Endodermal cell (in vitro differentiated cells): Measurements from ENCODE around the gene LRR1. TPM values are rescaled to one million over a fixed set of nuclear protein-coding genes. Genes with fewer than 3 reads are reported as not detected.
"Not testable (repeated sequence)": the region's sequence is repeated elsewhere in the genome, so short reads cannot be mapped to it uniquely, and the experiment has no call there.

Experiments used
- DNase-seq: peaks from one replicate; pipeline ENCODE4 v3.0.0-alpha.2; 2017
- H3K27ac ChIP-seq: 2 replicates; pipeline ENCODE4 v1.5.1; 2013; ENCODE audit warnings: mild to moderate bottlenecking, low read depth, low read length, moderate library complexity
- H3K27me3 ChIP-seq: 2 replicates; pipeline ENCODE4 v1.6.1; 2013; ENCODE audit warnings: mild to moderate bottlenecking, low read length, moderate library complexity; ENCODE audit not compliant: insufficient read depth, control insufficient read depth, poor library complexity, severe bottlenecking
- H3K36me3 ChIP-seq: 2 replicates; pipeline ENCODE4 v1.7.0; 2013; ENCODE audit warnings: mild to moderate bottlenecking, low read length, moderate library complexity; ENCODE audit not compliant: control insufficient read depth, insufficient read depth
- H3K4me1 ChIP-seq: one replicate; pipeline ENCODE4 v1.7.0; 2013; ENCODE audit warnings: low read length; ENCODE audit not compliant: control insufficient read depth, insufficient read depth
- H3K4me3 ChIP-seq: 2 replicates; pipeline ENCODE4 v1.5.1; 2013; ENCODE audit warnings: mild to moderate bottlenecking, low read length, moderate library complexity
- H3K9ac ChIP-seq: 2 replicates; pipeline ENCODE4 v1.6.1; 2013; ENCODE audit warnings: mild to moderate bottlenecking, low read length, moderate library complexity; ENCODE audit not compliant: poor library complexity, severe bottlenecking; ENCODE audit errors: extremely low read depth
- H3K9me3 ChIP-seq: 2 replicates; pipeline ENCODE4 v1.6.1; 2013; ENCODE audit warnings: mild to moderate bottlenecking, low read length, moderate library complexity; ENCODE audit not compliant: control insufficient read depth
- H3K27ac Mint-ChIP-seq: 2 replicates; pipeline ENCODE4 v1.8.0; 2020; ENCODE audit warnings: mixed read lengths
- H3K27me3 Mint-ChIP-seq: 2 replicates; pipeline ENCODE4 v1.8.0; 2021; ENCODE audit warnings: mild to moderate bottlenecking, mixed read lengths; ENCODE audit not compliant: insufficient read depth
- H3K36me3 Mint-ChIP-seq: 2 replicates; pipeline ENCODE4 v1.8.0; 2020; ENCODE audit warnings: low read depth, mixed read lengths
- H3K4me1 Mint-ChIP-seq: 2 replicates; pipeline ENCODE4 v1.8.0; 2020; ENCODE audit warnings: mixed read lengths
- H3K4me3 Mint-ChIP-seq: 2 replicates; pipeline ENCODE4 v1.8.0; 2020; ENCODE audit warnings: mild to moderate bottlenecking, moderate library complexity, mixed read lengths
- H3K9me3 Mint-ChIP-seq: 2 replicates; pipeline ENCODE4 v1.8.0; 2020; ENCODE audit warnings: mild to moderate bottlenecking, mixed read lengths
- WGBS, 2 experiments: methylation state at CpG; one replicate each; pipeline versions ENCODE4 v1.1.5 to v1.1.7; 2013; ENCODE audit warnings: missing lambda C conversion rate in 2 of 2, mixed read lengths in 1 of 2; ENCODE audit not compliant: insufficient coverage in 1 of 2, insufficient read length in 1 of 2; 5-methylcytosine and 5-hydroxymethylcytosine counted together
- total RNA-seq, 2 donors: library from RNA; stranded (reverse); fragmentation: NEBNext Ultra II Directional in 1 of 2; extraction: Animal tissue kit (Norgen Biotek cat#: 25700) in 1 of 2; gene quantifications; 2 replicates in 1 of 2; 3 replicates in 1 of 2; pipeline ENCODE4 v1.2.1, GENCODE V29; 2021
- TF ChIP-seq, protein P1 (sequence below): fragments of 200-600 bp; sonication (generic); conservative IDR thresholded peaks from 2 replicates; pipeline ENCODE4 v1.5.0; 2021; ENCODE audit warnings: antibody characterized with exemption, mild to moderate bottlenecking

LRR1 gene
- total RNA-seq, 2 donors from 2014 or later = 20.4 to 22.9 TPM

DNA sequence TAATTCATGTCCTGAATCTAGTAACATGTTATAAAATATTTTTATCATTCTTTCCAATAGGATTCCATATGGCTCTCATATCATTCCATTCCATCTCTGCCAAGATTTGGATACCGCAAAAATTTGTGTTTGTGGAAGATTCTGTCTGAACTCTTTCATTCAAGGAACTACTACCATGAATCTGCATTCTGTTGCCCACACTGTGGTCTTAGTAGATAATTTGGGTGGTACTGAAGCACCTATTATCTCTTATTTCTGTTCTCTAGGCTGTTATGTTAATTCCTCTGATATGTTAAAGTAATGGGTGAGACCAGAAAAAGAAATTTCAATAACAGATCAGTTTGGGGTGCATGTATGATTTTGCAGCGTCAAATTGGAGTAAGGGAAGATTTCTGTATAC, 15.5 kb downstream of the LRR1 start:
- H3K4me1 Mint-ChIP-seq = no peaks in the 10 kb centered on the region
- no peaks in the 10 kb centered on the region for H3K27me3 ChIP-seq
- H3K27ac Mint-ChIP-seq = no peak overlapping the region
- H3K9me3 ChIP-seq = no peaks in the 10 kb centered on the region
- no peaks in the 10 kb centered on the region for H3K27me3 Mint-ChIP-seq
- no peak overlapping the region for H3K4me3 Mint-ChIP-seq
- H3K9ac ChIP-seq = no peak overlapping the region
- TF ChIP-seq, protein P1, sequence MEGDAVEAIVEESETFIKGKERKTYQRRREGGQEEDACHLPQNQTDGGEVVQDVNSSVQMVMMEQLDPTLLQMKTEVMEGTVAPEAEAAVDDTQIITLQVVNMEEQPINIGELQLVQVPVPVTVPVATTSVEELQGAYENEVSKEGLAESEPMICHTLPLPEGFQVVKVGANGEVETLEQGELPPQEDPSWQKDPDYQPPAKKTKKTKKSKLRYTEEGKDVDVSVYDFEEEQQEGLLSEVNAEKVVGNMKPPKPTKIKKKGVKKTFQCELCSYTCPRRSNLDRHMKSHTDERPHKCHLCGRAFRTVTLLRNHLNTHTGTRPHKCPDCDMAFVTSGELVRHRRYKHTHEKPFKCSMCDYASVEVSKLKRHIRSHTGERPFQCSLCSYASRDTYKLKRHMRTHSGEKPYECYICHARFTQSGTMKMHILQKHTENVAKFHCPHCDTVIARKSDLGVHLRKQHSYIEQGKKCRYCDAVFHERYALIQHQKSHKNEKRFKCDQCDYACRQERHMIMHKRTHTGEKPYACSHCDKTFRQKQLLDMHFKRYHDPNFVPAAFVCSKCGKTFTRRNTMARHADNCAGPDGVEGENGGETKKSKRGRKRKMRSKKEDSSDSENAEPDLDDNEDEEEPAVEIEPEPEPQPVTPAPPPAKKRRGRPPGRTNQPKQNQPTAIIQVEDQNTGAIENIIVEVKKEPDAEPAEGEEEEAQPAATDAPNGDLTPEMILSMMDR = no peak
- H3K4me3 ChIP-seq = no peak overlapping the region
- H3K9me3 Mint-ChIP-seq = no peaks in the 10 kb centered on the region
- H3K36me3 ChIP-seq = peaks cover 42% of the 10 kb centered on the region
- peaks cover 27% of the 10 kb centered on the region for H3K36me3 Mint-ChIP-seq
- H3K4me1 ChIP-seq = no peaks in the 10 kb centered on the region
- H3K27ac ChIP-seq = no peak overlapping the region
- DNase-seq = no peak
- 95 to 100% methylated on average over 2 of the region's 2 CpGs for WGBS, 2 experiments

DNA sequence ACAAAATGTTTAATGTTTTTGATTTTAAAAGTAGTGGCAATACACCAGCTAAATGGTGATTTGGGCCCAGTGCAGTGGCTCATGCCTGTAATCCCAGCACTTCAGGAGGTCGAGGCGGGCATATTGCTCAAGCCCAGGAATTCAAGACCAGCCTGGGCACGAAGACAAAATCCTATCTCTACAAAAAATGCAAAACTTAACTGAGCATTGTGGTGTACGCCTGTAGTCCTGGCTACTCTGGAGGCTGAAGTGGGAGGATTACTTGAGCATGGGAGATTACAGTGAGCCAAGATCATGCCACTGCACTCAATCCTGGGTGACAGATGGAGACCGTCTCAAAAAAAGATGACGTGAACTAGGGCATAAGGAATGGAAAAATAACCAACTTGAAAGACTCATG, 17.0 kb downstream of the LRR1 start:
- H3K9ac ChIP-seq = no peak overlapping the region
- H3K4me3 ChIP-seq = no peak overlapping the region
- Mint-ChIP-seq H3K27ac (no peak overlapping the region), H3K27me3 (no peaks in the 10 kb centered on the region), H3K4me3 (no peak overlapping the region), H3K9me3 (no peaks in the 10 kb centered on the region), H3K4me1 (peaks cover 3% of the 10 kb centered on the region), H3K36me3 (peaks cover 22% of the 10 kb centered on the region)
- no peak for DNase-seq
- TF ChIP-seq, protein P1 = no peak
- H3K36me3 ChIP-seq = peaks cover 43% of the 10 kb centered on the region
- no peak overlapping the region for H3K27ac ChIP-seq
- no peaks in the 10 kb centered on the region for H3K9me3 ChIP-seq
- H3K27me3 ChIP-seq = no peaks in the 10 kb centered on the region
- H3K4me1 ChIP-seq = no peaks in the 10 kb centered on the region
- 86 to 90% methylated on average over 5 to 6 of the region's 6 CpGs for WGBS, 2 experiments

DNA sequence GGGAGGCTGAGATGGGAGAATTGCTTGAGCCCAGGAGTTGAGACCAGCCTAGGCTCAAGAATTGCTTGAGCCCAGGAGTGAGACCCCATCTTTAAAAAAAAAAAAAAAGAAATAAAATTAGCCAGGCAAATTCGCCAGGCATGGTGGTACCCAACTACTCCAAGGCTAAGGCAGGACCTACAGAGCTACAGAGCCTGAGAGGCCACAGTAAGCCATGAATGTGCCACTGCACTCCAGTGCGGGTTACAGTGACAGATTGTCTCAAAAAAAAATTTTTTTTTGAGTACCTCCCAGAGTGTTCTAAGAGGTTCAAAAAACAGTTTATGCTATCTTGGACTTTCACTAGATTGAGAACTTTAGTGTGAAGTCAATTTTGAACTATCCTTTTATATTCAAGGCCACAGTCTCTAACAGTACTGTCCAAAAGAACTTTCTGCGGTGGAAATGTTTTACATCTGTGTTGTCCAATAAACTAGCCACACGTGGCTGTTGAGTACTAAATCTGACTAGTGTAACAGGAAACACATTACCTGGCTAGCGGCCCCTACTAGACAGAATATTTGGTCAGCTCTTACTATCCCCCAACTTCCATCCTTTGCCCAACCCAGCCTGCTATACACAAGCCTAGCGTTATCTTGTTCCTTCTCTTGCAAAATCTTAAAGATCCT, 19.2 kb downstream of the LRR1 start:
- no peak overlapping the region for H3K4me3 Mint-ChIP-seq
- Histone ChIP-seq H3K27me3 (no peaks in the 10 kb centered on the region), H3K36me3 (peaks cover 52% of the 10 kb centered on the region), H3K4me1 (no peaks in the 10 kb centered on the region), H3K4me3 (no peak overlapping the region), H3K9me3 (no peaks in the 10 kb centered on the region), H3K9ac (no peak overlapping the region), H3K27ac (no peak overlapping the region)
- DNase-seq = no peak
- H3K9me3 Mint-ChIP-seq = no peaks in the 10 kb centered on the region
- 95 to 98% methylated on average over 5 to 6 of the region's 6 CpGs for WGBS, 2 experiments
- peaks cover 16% of the 10 kb centered on the region for H3K4me1 Mint-ChIP-seq
- TF ChIP-seq, protein P1 = no peak
- H3K27ac Mint-ChIP-seq = no peak overlapping the region
- peaks cover 21% of the 10 kb centered on the region for H3K36me3 Mint-ChIP-seq
- no peaks in the 10 kb centered on the region for H3K27me3 Mint-ChIP-seq

DNA sequence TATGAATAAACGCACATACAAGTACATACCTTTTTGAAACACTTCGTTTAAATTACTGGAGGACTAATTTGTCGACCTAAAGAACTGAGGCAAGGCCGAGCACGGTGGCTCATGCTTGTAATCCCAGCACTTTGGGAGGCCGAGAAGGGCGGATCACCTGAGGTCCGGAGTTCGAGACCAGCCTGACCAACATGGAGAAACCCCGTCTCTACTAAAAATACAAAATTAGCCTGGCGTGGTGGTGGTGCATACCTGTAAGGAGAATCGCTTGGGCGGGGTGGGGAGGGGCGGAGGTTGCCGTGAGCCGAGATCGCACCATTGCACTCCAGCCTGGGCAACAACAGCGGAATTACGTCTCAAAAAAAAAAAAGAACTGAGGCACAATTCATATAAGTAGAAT, 20.5 kb downstream of the LRR1 start:
- not testable (repeated sequence) for H3K27me3 Mint-ChIP-seq, DNase-seq, H3K9me3 ChIP-seq, H3K9me3 Mint-ChIP-seq, H3K27me3 ChIP-seq, H3K27ac ChIP-seq, H3K4me1 ChIP-seq
- 68 to 78% methylated on average over 15 to 19 of the region's 19 CpGs for WGBS, 2 experiments
- H3K36me3 ChIP-seq = peaks cover 54% of the 10 kb centered on the region
- peaks cover 16% of the 10 kb centered on the region for H3K4me1 Mint-ChIP-seq
- peak overlapping the region; percentile 88 for H3K9ac ChIP-seq
- peaks cover 17% of the 10 kb centered on the region for H3K36me3 Mint-ChIP-seq
- H3K4me3 Mint-ChIP-seq = peak overlapping the region; percentile 98
- peak overlapping the region; percentile 97 for H3K27ac Mint-ChIP-seq
- peak overlapping the region; percentile 91 for H3K4me3 ChIP-seq
